GM18861 (cell line): ENCODE measurements around the gene ABCC11.
"Not testable (repeated sequence)": the region's sequence is repeated elsewhere in the genome, so short reads cannot be mapped to it uniquely, and the experiment has no call there.

Source experiments
- ATAC-seq: cut with Tn5 transposase; IDR thresholded peaks from one replicate; pipeline ENCODE4 v1.9.1; 2021; ENCODE audit not compliant: unreplicated experiment

ABCC11 gene

DNA sequence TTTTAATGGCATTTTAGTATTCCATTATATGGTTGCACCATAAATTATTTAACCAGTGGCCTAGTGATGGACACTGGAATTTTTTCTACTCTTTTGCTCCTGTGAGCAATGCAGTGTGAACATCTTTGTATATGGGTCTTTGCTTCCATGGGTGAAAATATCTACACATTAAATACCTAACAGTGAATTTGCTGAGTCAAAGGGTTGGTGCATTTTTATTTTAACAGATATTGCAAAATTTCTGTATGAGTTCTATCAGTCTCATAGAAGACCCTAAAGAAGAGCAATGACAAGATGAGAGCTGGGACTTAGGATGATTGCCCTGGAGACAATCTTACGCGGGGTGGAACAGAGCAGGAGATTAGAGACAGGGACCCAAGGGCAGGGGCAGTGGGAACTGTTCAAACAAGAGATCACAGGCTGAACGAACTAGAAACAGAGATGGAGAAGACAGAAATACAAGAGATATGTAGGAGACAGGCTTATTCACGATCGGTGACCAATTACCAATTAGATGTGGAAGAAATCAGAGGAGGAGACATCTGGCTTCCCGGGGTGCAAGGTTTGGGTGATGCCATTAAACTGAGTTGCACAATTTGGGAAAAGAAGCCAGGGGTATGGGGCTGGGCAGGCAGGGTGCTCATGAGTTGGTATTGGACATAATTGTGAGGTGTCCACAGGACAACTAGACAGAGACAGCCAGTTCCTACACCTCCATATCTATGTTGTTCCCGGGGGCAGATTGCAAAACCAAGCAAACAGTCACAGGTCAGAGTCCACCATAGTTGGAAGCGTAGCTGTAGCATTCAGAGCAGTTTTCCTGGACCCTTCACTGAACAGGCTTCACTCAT is 43.1 kb downstream of the ABCC11 start:
- ATAC-seq, result no peak

DNA sequence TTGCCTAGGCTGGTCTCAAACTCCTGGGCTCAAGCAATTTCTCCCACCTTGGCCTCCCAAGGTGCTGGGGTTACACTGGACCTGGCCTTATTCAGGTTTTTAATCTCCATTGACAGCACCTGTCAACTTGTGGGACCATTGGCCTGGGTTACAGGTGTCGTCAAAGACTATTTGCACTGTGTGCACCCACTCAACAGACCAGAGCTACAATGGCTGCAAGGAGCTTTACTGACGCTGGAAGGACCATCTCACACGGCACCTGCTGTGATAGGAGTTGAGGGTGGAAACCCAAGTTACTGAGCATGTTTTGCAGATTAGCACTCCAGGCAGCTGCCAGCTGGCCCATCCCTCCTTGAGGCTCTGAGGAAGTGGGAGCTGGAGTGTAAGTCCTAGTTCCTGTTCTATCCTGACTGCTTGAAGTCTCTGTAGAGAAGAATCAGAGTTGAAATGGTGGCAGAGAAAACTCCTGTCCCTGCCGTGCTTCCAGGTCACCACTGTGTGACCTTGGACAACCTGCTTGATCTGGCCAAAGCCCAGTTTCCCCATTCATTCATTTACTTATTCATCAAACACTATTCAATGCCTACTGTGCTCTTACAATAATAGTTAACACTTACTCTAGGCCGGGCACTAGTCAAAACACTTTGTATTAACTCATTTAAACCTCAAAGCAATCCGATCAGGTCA is 45.7 kb downstream of the ABCC11 start:
- no peak for ATAC-seq

DNA sequence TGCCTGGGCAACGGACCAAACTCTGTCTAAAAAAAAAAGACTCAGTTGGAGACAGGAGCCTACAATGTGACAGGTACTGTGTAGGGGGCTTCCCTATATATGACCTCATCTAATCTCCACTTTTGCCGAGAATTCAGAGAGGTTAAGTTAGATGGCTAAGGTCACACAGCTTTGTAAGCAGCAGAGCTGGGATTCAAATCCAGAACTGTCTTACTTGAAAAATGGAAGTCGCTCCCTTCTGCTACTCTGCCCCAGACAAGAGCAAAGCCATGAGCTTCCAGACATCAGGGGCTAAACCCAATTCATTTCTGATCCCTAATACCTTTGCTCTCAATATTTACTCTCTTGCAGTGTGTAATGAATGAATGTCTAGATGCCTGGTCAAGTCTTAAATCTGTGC is 50.0 kb downstream of the ABCC11 start:
- ATAC-seq, result no peak

DNA sequence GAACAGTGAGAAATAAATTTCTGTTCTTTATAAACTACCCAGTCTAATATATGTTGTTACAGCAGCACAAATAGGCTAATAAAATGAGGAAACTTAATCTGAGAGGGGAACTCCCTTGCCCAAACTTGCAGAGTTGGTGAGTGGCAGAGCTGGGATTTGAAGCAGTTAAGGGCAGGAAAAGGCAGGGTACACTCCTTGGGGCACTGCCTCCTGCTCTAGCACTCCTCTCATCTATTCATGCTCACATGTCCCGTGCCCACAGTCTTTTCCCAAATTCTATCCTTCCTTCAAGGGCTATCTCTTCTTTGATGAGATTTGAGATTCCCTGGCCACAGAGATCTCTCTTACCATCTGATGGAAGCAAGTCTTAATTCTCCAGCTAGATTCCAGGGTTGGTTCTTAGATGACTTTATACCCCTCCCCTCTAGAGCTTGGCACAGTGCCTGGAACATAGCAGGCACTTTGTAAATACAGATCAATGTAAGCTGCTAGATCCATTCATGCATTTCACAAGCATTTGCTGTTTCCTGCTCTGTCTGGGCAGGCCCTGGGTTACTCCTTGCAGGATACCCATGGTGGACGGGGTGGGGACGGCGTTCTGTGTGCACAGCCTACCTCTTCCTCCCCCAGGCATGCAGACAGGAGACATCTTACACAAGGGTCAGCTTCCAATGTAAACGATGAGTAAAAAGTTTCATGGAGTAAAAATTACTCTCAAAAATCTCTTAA is 52.3 kb downstream of the ABCC11 start:
- ATAC-seq, result no peak

DNA sequence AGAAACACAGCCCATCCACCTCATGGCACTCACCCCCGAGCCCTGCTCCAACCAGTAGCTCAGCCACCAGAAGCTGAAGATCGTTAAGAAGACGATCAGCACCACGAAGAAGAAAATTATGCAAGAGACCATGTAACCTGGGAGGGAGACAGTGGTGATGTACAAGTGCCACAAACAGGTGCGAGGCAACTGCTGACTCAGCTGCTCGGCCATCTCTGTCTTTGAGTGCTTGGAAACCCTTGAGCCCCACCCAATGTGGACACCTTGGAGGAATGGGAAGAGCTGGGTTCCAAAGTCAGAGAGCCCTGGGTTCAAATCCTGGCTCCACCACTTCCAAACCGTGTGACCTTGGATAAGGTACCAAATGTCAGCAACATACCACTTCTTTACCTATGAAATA is 53.5 kb downstream of the ABCC11 start:
- ATAC-seq, result no peak

DNA sequence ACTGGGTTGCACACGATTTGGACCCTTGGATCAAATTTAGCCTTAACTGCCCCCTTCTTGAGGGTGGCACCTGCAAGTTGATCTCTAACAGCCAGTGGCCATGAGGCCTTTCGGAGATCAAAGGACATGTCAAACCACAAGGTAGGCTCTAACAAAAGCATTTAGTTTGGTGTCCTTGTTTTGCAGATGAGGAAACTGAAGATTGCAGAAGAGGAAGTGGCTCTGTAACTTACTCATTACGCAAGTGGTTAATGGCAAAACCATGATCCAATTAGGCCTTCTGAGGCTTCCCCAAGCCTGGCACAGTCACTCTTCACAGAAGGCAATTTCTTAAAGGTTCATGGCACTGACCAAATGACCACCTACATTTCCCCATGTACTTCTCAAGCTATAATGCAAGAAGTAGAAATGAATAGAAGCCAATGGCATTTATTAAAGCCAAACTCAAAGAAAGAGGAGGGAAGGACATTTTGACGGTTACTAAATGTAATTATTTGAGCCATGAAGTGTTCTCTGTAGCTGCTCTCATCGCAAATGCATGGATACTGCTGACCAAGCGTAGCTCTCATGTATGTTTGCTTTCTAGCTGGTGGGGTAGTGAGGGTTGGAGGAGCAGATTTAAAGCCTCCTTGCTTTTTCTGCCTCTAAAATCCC is 58.8 kb downstream of the ABCC11 start:
- ATAC-seq, result peak; percentile 94

DNA sequence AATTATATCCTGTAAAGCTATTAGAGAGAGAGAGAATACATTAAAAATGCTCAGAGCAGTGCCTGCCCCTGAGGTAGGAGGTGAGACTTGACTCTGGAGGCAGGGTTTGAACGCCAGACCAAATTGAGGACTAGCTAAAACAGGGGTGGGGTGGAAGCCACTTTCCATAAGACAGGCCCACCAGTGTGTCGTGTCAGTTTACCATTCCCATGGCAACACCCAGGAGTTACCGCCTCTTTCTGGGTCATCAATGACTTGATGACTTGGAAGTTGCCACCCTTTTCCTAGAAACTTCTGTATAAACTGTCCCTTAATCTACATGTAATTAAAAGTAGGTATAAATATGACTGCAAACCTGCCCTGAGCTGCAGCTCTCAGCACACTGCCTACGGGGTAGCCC is 59.6 kb downstream of the ABCC11 start:
- ATAC-seq, result no peak

DNA sequence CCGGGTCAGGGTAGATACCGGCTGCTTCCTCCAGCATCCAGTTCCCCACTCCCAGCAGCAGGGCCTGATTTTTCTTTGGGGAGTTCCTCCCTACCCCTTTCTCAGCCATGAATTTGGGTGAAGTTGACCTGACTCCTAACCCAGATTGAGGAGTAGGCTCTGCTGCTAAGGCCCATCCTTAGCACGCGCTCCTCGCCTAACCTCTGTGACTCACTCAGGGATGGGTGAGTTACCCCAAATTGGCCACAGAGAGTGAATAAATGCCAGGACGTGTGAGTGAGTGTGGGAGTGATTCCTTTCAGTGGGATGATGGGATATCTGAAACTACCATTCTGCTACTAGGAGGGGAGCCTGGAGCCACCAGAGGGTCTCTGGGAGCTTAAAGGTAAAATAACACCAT is 62.7 kb downstream of the ABCC11 start:
- ATAC-seq, result no peak

DNA sequence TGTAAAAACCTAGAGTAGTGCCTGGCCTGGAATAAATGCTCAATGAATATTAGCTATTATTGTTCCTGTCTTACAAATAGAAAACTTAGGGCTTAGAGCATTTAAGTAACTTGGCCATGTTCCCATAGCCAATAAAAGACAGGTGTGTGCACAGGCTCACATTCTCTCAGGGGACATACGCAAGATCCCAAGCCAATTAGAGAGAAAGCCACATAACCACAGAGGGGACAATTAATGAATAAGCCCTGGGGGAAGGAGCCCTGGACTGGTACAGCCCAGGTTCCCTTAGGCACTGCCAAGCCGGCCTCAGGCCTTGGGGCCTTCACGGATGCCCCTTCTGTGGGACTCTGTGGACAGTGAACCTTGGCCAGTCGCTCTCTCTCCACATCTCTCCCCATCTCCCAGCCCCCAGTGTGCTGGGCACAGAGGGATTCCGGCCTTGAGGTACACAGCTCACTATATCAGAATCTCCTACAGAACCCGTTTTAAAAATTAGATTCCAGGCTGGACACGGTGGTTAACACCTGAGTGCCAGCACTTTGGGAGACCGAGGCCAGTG is 64.3 kb downstream of the ABCC11 start:
- no peak for ATAC-seq

DNA sequence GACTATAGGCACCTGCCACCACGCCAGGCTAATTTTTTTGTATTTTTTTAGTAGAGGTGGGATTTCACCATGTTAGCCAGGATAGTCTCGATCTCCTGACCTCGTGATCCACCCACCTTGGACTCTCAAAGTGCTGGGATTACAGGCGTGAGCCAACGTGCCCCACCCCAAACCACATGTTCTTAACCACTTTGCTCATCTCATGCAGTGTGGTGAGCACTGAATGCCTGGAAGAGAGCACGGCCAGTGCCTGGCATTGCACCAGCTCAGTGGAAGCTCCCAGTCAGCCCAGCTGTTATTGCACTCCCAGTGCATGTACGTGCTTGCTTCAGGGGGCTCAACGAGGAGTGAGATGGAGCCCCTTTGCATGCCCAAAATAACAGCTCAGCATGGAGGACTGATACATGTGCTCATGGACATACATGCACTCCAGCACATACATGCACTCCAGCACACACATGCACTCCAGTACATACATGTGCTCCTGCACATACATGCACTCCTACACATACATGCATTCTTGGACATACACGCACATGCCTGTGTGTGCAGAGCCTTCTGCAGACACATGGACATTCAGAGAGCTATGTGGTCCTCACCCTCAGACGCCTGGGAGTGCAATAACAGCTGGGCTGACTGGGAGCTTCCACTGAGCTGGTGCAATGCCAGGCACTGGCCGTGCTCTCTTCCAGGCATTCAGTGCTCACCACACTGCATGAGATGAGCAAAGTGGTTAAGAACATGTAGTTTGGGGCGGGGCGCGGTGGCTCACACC is 65.4 kb downstream of the ABCC11 start:
- ATAC-seq, result not testable (repeated sequence)

DNA sequence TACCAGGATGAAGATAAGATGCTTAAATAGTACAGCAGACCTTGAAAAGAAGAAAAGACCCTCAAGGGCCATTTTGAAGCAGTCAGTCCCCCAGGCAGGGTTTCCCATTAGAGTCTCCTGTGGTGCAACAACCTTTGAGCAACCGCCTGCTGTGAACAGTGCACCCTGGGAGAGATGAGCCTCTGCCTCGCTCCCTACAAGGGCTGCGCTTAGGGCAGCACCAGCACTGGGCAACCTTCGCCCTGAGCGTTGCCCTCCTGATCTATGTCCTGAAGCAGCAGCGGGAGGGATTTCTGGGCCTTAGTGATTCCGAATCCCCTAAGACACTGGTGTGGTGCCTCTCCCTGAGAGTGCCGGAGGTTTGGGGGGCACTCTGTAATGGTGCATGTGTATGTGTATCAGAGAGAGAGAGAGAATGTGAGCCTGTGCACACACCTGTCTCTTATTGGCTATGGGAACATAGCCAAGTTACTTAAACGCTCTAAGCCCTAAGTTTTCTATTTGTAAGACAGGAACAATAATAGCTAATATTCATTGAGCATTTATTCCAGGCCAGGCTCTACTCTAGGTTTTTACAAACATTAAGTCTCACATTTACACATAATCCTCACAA is 66.4 kb downstream of the ABCC11 start:
- no peak for ATAC-seq

DNA sequence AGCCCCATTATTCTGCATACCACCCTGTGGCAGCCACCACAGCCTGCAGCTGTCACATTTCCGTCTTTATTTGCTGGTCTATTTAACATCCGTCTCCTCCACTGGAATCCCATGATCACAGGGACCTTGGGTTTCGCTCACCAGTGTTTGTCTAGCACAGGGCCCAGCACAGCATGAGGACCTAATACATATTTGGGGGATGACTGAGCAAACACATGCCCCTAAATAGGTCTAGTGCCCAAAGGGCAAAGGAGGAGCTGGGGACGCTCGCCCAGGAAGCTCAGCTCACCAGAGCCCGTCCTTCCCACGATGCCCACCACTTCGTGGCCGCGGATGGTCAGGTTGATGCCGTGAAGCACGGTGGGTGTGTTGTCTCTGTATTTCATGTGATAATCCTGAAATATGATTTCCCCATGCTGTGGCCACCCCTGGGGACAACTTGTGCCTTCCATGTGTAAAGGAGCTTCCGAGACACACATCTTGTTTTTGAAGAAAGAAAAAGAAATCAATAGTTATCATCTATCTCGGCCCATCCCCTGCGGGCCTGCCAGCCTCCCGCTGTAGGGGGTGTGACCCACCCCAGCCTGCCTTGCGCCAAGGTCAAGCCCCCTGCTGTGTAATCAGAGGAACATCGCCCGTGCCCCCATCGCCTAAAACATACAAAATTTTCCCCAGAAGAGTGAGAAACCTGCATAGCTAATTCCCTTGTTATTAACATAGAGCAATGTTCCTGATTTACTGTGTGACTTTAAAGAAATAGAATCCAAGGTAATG is 70.5 kb downstream of the ABCC11 start:
- no peak for ATAC-seq

DNA sequence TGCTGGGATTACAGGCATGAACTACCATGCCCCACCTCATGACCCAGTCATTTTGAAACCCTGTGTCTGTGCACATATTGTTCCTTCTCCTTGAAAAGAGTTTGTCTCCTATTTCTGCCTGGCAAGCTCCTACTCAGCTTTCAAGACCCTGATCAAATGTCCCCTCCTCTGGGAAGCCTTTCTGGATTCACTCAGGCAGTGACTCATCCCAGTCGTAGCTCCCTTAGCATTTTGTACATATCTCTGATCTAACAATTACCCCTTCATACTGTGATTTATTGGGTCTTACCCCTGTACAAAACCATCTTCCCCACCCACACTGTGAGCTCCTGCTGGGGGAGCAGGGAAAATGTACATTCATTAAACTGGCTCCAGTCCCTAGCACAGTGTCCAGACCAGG is 73.5 kb downstream of the ABCC11 start:
- ATAC-seq, result no peak

DNA sequence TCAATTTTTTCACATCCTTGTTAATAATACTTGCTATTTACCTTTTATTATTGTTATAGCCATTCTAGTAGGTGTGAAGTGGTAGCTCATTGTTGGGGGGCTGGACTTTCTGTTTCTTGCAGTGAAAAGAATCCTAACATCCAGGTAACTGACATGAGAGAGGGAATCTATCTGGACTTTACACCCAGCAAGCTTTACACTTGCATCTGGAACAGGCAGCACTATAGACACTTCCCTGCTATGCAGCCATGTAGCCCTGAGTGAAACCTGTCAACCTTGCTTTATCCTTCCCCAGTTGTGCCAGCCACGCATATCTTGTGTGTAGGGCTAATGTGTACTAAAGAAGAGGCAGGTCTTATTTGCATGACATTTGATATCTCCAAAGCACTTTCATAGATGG is 74.7 kb downstream of the ABCC11 start:
- ATAC-seq, result no peak

DNA sequence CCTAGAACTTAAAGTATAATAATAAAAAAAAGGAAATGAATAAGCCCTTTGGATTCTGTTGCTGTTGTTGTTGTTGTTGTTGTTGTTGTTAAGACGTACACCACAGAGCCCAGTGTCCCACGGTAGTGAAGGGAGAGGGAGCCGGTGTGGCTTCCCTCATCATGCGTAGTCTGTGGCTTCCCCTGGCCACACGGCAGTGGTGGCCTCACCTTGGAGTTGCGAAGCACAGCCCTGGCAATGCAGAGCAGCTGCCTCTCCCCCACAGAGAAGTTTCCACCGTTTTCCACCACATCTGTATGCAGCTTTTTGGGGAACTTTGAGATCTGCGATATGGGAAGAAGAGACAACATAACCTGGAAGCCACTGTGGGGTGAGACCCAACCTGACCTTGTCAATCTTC is 77.4 kb downstream of the ABCC11 start:
- ATAC-seq, result no peak

DNA sequence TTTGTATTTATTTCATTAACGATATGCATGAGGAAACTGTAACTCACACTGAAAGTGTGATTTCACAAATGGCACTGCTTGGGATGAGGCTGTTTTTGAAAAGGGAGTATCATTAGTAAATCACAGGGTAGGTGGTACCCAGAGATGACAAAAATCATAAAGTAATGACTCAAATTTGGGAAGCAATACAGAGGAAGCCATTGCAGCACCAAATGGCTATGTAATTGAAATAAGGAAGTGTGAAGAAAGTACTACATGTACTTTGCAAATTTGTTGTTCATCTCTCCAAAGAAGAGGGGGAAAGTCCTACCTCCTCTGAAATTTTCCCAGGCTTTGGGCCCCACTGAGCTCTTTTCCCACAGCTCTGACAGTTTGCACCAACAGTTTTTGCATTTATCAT is 79.3 kb downstream of the ABCC11 start:
- no peak for ATAC-seq

DNA sequence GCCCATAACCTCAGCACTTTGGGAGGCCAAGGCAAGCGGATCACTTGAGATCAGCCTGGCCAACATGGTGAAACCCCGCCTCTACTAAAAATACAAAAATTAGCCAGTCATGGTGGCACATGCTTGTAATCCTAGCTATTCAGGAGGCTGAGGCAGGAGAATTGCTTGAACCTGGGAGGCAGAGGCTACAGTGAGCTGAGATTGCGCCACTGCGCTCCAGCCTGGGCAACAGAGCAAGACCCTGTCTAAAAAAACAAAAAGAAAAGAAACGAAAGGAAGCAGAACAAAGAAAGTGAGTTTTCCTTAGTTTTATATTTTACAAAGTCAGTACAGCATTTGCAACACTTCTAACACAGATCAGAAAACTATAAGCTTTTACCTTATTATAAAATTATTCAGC is 80.7 kb downstream of the ABCC11 start:
- ATAC-seq, result not testable (repeated sequence)

DNA sequence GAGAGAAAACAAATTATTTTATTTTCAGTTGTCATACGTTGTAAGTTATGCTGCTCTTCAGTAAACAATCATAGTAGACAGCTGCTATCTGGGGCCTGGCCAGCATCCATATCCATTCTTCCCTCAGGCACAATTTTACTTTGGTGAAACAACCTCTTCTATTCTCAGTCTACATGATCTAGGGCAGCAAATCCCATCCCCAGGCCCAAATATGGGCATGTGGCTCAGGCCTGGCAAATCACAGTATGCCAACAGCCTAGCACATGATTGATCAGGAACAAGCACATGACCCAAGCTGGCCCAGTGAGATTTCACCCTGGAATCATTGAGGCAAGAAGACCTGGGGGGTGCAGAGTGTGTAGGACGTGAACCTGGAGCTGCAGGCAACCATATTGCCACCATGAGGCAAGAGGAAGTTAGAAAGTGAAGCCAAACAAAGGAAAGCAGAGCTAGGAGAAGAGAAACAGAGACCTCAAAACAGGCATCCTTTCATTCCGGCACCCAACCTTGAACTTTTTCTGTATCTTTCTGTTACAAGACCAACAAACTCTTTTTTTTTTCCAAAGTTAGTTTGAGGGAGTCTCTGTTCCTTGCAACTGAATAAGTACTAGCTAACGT is 81.3 kb downstream of the ABCC11 start:
- no peak for ATAC-seq
